Measurements from ENCODE around the gene INTS1. TPM values are rescaled to one million over a fixed set of nuclear protein-coding genes. Genes with fewer than 3 reads are reported as not detected.

Gene INTS1
- total and polyA plus RNA-seq, 2 of the 4 experiments (the other 2 are of a cell fraction), result 9.3 to 40.1 TPM

GRCh38 chr7:1483536-1484505 is 20.4 kb downstream of the INTS1 start:
- H2AK5ac ChIP-seq (ENCODE audit: low read depth, low read length), result no peak overlapping the region
- no peak overlapping the region for H3K4ac ChIP-seq (ENCODE audit: low read depth, low read length)
- no peak overlapping the region for H4K5ac ChIP-seq (ENCODE audit: low read depth, low read length)
- no peak overlapping the region for H2AK9ac ChIP-seq (replicated peaks; ENCODE audit: low read depth, low read length, poor library complexity)
- BruUV-seq (replicated peaks), result no TSS peak
- no peak overlapping the region for H3K4me2 ChIP-seq (ENCODE audit: low read depth, low read length)
- ATAC-seq (ENCODE audit: low read depth), result no peak
- H3K56ac ChIP-seq (ENCODE audit: extremely low read depth, insufficient read depth, low read length), result no peak overlapping the region
- no peak overlapping the region for H2BK15ac ChIP-seq (ENCODE audit: low read depth, low read length)
- H4K20me1 ChIP-seq (ENCODE audit: insufficient read depth, low read length), result no peaks in the 10 kb centered on the region; the same call in 1 of the 2 replicates
- no peak overlapping the region for H3K14ac ChIP-seq (replicated peaks; ENCODE audit: low read depth, low read length)
- H2AFZ ChIP-seq (replicated peaks; ENCODE audit: low read length, poor library complexity), result no peak overlapping the region
- intact Hi-C loops (cut with micrococcal nuclease), result no loop called here
- no peak overlapping the region for H2BK5ac ChIP-seq (ENCODE audit: low read depth, low read length, poor library complexity, severe bottlenecking)
- no peak overlapping the region for H3K23ac ChIP-seq (ENCODE audit: low read depth, low read length)
- 95% methylated on average over 43 of the region's 65 CpGs; no CpG with 5 or more reads in 1 of the 2 experiments for WGBS, 2 experiments (ENCODE audit: extremely low coverage in 2 of 2, insufficient read length in 1 of 2)
- H2BK120ac ChIP-seq (ENCODE audit: low read depth, low read length), result no peak overlapping the region
- CTCF ChIA-PET, result no interaction called here
- H3K27ac ChIP-seq (ENCODE audit: insufficient read depth, low read length), result no peak overlapping the region
- no peaks in the 10 kb centered on the region for H3K27me3 ChIP-seq (ENCODE audit: control insufficient read depth, insufficient read depth, low read length)
- H3K4me1 ChIP-seq (ENCODE audit: control insufficient read depth, insufficient read depth, low read length), result no peaks in the 10 kb centered on the region
- H2BK20ac ChIP-seq (ENCODE audit: low read depth, low read length), result no peak overlapping the region
- no peak overlapping the region for H4K91ac ChIP-seq (ENCODE audit: insufficient read depth, low read depth, low read length)
- no peaks in the 10 kb centered on the region for H3K9me3 ChIP-seq (ENCODE audit: control insufficient read depth, insufficient read depth, low read length)
- H3K36me3 ChIP-seq (ENCODE audit: control insufficient read depth, insufficient read depth, low read length), result peaks cover 82% of the 10 kb centered on the region
- H3K9ac ChIP-seq (ENCODE audit: low read depth, low read length), result no peak overlapping the region
- in situ Hi-C loops (cut with MboI; ENCODE audit: low sequenced_read_pairs), result no loop called here
- no peaks in the 10 kb centered on the region for H3K9me1 ChIP-seq (ENCODE audit: insufficient read depth, low read length)
- H3K18ac ChIP-seq (ENCODE audit: low read depth, low read length), result no peak overlapping the region
- no peak overlapping the region for H4K8ac ChIP-seq (ENCODE audit: low read depth in 2 of 2, low read length in 2 of 2)
- dilution Hi-C loops (cut with HindIII; ENCODE audit: low sequenced_read_pairs, unreplicated experiment), result no loop called here
- POLR2A ChIA-PET (ENCODE audit: unreplicated experiment), result no interaction called here
- no peak overlapping the region for H3K4me3 ChIP-seq (ENCODE audit: insufficient read depth, low read depth, low read length)
- H3K79me1 ChIP-seq (ENCODE audit: low read depth in 1 of 2, low read length in 2 of 2), result no peaks in the 10 kb centered on the region
- DNase-seq, result no peak
- TF ChIP-seq CTCF (conservative IDR thresholded peaks at IDR 0.05; ENCODE audit: low read depth, low read length) (no peak), MXI1 (IDR thresholded peaks at IDR 0.05; ENCODE audit: borderline replicate concordance, low read depth, low read length) (no peak), FOS (IDR thresholded peaks at IDR 0.05; ENCODE audit: low read depth, low read length) (no peak), RCOR1 (IDR thresholded peaks at IDR 0.05; ENCODE audit: insufficient replicate concordance, low read length) (no peak), NFE2L2 (IDR thresholded peaks at IDR 0.05; ENCODE audit: low read depth, low read length) (no peak), SMC3 (IDR thresholded peaks at IDR 0.05; ENCODE audit: low read depth, low read length) (no peak), MAZ (IDR thresholded peaks at IDR 0.05; ENCODE audit: borderline replicate concordance, low read depth, low read length) (no peak), CEBPB (IDR thresholded peaks at IDR 0.05; ENCODE audit: low read depth, low read length) (no peak), MAFK (IDR thresholded peaks at IDR 0.05; ENCODE audit: low read depth, low read length) (no peak), BHLHE40 (IDR thresholded peaks at IDR 0.05; ENCODE audit: low read depth, low read length) (no peak), RAD21 (IDR thresholded peaks at IDR 0.05; ENCODE audit: low read length) (no peak), POLR2A (IDR thresholded peaks at IDR 0.05; ENCODE audit: low read depth, low read length) (no peak), ELK1 (IDR thresholded peaks at IDR 0.05; ENCODE audit: borderline replicate concordance, low read depth, low read length) (no peak), CHD1 (IDR thresholded peaks at IDR 0.05; ENCODE audit: low read depth, low read length) (no peak)
- TF ChIP-seq, protein P1, sequence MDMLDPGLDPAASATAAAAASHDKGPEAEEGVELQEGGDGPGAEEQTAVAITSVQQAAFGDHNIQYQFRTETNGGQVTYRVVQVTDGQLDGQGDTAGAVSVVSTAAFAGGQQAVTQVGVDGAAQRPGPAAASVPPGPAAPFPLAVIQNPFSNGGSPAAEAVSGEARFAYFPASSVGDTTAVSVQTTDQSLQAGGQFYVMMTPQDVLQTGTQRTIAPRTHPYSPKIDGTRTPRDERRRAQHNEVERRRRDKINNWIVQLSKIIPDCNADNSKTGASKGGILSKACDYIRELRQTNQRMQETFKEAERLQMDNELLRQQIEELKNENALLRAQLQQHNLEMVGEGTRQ (IDR thresholded peaks at IDR 0.05; ENCODE audit: low read depth, low read length), result no peak

Data from IMR-90 (cell line).